Endothelial cell of umbilical vein (primary cell): Measurements from ENCODE around the gene DBR1.

Experiments used
- CTCF ChIP-seq, 2 donors: IDR thresholded peaks; 1 replicate in 1 of 2; 2 replicates in 1 of 2; pipeline ENCODE4 v1.5.1; 2011; ENCODE audit warnings: low read length in 2 of 2, mild to moderate bottlenecking in 2 of 2, moderate library complexity in 2 of 2, control low read depth in 1 of 2, inconsistent platforms in 1 of 2, low read depth in 1 of 2; ENCODE audit not compliant: insufficient read depth in 1 of 2; ENCODE audit errors: extremely low read depth in 1 of 2
- JUN ChIP-seq: IDR thresholded peaks from 2 replicates; pipeline ENCODE4 v1.6.1; 2011; ENCODE audit warnings: borderline replicate concordance, low read depth; ENCODE audit not compliant: insufficient read length, insufficient read depth
- POLR2A ChIP-seq: IDR thresholded peaks from 2 replicates; pipeline ENCODE4 v1.6.1; 2012; ENCODE audit warnings: low read depth, mild to moderate bottlenecking, control low read depth, low read length
- TF ChIP-seq, protein P1 (sequence below): IDR thresholded peaks from 2 replicates; pipeline ENCODE4 v1.6.1; 2011; ENCODE audit not compliant: insufficient read depth, insufficient read length

DNA sequence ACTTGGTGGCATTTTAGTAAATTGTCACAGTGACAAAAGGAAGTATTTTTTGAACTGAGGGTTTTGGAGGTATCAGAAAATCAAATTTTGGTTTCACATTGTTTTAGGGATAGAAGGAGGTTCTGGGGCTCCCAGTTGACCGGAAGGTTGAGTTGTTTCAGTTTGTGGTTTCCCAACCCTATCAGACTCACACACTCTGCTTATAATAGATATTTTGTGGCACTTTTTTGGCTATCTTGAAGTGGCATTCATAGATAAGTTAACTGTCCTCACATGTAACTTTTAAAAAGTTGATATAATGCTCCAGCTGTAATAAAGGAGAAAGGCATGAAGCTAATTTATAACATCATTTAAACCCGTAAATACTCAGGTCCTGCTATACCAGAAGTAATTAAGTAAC is 25.1 kb upstream of the DBR1 start:
- TF ChIP-seq JUN = no peak
- TF ChIP-seq, protein P1, sequence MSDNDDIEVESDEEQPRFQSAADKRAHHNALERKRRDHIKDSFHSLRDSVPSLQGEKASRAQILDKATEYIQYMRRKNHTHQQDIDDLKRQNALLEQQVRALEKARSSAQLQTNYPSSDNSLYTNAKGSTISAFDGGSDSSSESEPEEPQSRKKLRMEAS = no peak
- TF ChIP-seq POLR2A = no peak
- no peak for TF ChIP-seq CTCF (IDR thresholded peaks at IDR 0.05; ENCODE audit: extremely low read depth in 1 of 2, insufficient read depth in 1 of 2, low read depth in 1 of 2, low read length in 2 of 2)
